ENCODE data around the gene TBATA.

TBATA gene

DNA sequence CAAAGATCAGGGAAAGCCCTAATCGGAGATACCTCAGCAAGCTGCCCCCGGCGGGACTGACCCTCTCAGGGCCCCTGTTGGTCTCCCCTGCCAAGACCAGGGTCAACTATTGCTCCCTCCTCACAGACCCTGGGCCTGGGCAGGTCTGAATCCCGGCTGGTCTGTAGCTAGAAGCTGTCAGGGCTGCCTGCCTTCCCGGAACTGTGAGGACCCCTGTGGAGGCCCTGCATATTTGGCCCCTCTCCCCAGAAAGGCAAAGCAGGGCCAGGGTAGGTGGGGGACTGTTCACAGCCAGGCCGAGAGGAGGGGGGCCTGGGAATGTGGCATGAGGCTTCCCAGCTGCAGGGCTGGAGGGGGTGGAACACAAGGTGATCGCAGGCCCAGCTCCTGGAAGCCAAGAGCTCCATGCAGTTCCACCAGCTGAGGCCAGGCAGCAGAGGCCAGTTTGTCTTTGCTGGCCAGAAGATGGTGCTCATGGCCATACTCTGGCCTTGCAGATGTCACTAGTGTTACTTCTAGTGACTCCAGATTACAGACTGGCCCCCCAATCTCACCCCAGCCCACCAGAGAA, 24.1 kb downstream of the TBATA start:
- no peak for DNase-seq (ENCODE audit: low read depth)

DNA sequence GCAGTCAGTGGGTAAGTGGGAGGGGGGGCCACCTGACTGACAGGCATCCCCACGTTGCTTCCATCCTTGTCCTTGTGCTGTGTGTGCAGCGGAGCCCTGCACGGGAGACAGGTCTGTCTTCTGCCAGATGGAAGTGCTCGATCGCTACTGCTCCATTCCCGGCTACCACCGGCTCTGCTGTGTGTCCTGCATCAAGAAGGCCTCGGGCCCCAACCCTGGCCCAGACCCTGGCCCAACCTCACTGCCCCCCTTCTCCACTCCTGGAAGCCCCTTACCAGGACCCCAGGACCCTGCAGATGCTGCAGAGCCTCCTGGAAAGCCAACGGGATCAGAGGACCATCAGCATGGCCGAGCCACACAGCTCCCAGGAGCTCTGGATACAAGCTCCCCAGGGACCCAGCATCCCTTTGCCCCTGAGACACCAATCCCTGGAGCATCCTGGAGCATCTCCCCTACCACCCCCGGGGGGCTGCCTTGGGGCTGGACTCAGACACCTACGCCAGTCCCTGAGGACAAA, 24.8 kb downstream of the TBATA start:
- DNase-seq (ENCODE audit: low read depth), result no peak

DNA sequence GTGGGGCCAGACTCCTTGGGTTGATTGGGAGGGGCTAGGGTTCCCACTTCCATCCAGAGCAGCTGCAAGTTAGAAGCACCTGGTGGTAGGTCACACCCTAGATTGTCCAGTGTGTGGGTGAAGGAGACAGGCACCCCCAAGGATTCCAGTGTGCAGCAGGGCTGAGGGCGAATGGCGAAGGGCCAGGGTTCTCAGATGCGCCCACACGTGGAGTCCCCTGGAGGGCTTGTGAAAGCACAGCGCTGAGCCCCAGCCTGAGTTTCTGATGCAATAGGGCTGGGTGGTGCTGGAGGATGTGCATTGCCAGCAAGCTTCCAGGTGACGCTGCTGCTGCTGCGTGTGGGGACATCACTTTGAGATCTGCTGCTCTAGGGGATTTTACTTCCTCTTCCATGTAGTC, 25.4 kb downstream of the TBATA start:
- no peak for DNase-seq (ENCODE audit: low read depth)

- peak; percentile 58 for DNase-seq (ENCODE audit: low read depth)
These were observed 26.2 kb downstream of the TBATA start for GRCh38 chr10:70758757-70759514.

DNA sequence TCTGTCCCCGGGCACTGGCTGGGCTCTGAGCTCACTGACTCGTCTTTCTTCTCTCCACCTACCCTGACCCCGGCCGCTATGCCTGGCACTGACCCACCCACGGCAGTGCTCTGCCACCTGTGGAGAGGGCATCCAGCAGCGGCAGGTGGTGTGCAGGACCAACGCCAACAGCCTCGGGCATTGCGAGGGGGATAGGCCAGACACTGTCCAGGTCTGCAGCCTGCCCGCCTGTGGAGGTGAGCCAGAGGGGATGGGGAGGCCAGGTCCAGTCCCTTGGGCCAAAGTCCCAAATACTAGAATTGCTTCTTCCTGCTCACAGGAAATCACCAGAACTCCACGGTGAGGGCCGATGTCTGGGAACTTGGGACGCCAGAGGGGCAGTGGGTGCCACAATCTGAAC, 27.3 kb downstream of the TBATA start:
- DNase-seq (ENCODE audit: low read depth), result no peak

DNA sequence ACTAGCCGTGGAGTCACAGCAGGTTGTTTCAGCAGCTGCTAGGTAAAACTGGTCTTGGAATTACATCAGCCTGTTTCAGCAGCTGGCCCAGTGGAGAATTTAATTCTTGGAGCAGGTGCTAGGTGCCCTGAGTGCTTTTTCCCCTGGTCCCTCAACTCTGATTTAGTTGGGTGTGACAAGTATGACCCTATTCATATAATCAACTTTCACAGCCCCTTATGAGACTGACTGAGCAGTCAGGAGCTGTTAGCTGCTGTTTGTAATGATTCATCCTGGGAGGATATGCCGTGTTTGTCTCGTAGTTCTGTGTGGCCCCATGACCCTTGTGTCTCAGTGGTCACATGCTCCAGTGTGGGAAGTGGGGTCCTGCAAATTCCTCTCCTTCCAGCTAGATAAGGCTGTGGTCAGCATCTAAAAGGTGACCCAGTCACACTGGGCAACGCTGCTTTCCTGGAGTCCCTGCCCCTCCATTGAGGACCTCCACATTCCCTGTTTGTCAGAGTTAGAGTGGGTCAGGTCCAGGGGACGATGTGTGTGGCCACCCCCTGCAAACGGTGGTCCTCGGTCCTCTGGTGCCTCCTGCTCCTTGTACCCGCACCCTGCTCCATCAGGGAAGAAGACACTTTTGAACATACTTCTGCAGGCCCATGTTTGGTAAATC, 28.3 kb downstream of the TBATA start:
- no peak for DNase-seq (ENCODE audit: low read depth)

- DNase-seq (ENCODE audit: low read depth), result no peak
These were observed 31.1 kb downstream of the TBATA start for GRCh38 chr10:70753841-70754621.

GRCh38 chr10:70753026-70753663, 32.0 kb downstream of the TBATA start:
- no peak for DNase-seq (ENCODE audit: low read depth)

- no peak for DNase-seq (ENCODE audit: low read depth)
These were observed 32.6 kb downstream of the TBATA start for GRCh38 chr10:70752571-70752970.

GRCh38 chr10:70751991-70752390, 33.2 kb downstream of the TBATA start:
- no peak for DNase-seq (ENCODE audit: low read depth)

DNA sequence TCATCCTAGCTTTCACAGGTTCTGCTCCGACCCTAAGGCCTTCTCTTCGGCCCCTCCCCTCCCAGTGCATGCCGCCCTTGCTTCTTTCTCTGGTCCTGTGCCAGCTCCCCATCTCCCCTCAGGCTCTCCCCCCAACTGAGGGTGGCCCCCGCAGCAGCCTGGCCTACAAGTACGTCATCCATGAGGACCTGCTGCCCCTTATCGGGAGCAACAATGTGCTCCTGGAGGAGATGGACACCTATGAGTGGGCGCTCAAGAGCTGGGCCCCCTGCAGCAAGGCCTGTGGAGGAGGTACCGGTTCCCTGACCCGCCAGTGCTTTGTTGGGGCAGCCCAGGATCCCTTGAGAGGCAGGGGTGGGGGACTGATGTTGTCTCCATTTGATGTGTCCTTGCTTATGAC, 33.8 kb downstream of the TBATA start:
- no peak for DNase-seq (ENCODE audit: low read depth)

- no peak for DNase-seq (ENCODE audit: low read depth)
These were observed 34.9 kb downstream of the TBATA start for GRCh38 chr10:70750156-70750703.

DNA sequence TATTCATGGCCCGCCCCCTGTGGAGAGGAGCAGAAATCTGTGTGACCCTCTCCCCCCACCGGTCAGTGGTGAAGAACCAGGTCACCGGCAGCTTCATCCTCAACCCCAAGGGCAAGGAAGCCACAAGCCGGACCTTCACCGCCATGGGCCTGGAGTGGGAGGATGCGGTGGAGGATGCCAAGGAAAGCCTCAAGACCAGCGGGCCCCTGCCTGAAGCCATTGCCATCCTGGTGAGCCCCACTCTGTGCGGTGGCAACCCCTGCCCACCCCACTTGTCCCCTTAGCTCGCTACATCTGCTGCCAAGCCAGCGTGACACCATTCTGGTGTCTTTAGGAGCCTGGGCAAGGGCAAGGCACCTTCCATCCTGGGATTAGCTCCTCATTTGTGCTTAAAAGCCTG, 35.4 kb downstream of the TBATA start:
- no peak for DNase-seq (ENCODE audit: low read depth)

DNA sequence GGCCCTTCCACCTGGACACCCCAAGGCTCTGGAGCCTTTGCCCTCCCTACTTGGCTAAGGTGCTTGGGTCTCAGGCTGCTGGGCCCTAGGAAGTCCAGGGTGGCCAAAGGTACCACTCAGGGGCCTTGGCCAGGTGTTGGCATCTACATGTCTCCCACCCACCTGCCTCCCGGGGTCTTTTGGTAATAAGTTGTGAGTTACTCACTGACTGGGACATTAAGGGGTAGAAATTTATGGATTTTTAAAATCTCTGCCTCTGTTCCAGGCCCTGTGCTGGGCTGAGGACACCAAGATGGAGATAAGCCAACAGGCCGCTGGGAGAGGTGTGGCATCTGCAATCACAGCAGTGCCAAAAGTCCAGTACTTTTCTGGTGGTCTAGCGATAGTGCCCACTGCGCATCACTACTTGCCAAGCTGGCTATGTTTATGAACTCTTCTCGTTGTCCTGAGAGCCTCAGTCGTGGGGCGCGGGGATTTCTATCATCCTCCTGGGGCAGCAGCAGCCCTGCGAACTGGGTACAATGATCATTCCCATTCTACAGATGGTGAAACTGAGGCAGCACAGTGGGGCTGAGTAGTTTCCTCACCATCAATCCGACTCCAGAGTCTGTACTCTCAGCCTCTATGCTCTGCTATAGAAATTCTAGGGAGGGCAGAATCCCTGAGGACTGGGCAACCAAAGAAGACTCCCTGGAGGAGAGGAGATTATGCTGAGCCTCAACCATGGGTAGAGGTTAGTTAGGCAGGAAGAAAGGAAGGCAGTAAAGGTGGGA, 36.2 kb downstream of the TBATA start:
- DNase-seq (ENCODE audit: low read depth), result no peak

GRCh38 chr10:70748305-70748704, 36.9 kb downstream of the TBATA start:
- no peak for DNase-seq (ENCODE audit: low read depth)

- DNase-seq (ENCODE audit: low read depth), result no peak
These were observed 37.8 kb downstream of the TBATA start for GRCh38 chr10:70747192-70747965.

DNA sequence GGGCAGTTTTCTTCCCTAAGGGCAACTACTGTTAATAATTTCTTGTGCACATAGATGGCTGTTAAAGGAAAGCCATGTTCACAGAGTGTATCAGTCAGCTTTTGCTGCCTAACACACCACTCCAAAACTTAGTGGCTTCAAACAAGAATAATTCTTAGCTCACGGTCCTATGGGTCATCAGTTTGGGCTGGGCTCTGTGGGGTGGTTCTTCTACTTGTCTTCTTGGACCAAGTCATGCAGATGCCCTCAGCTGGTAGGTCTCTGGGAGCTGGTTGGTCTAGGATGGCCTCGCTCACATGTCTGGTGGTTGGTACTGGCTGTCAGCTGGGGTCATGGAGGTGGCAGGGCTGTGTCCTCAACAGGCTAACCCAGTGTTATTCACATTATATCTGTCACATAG, 39.6 kb downstream of the TBATA start:
- DNase-seq (ENCODE audit: low read depth), result no peak

GRCh38 chr10:70744617-70745143, 40.5 kb downstream of the TBATA start:
- DNase-seq (ENCODE audit: low read depth), result no peak

GRCh38 chr10:70743879-70744278, 41.3 kb downstream of the TBATA start:
- DNase-seq (ENCODE audit: low read depth), result no peak

DNA sequence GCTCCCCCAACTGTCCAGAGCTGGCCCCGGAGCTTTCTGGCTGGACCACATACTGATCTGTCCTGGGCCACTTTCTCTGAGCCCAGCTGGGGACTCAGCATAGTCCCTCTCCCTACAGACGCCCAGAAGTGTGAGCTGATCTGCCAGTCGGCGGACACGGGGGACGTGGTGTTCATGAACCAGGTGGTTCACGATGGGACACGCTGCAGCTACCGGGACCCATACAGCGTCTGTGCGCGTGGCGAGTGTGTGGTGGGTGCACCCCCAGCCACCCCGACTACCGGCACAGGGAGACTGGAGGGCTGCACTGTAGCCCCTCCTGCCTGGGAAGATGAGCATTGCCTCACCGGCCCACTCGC, 41.8 kb downstream of the TBATA start:
- DNase-seq (ENCODE audit: low read depth), result no peak

All from stimulated activated CD8-positive, alpha-beta memory T cell treated with anti-CD3 and anti-CD28 coated beads, Interleukin-12 subunit alpha, Interleukin-12 subunit beta, amount 100 ng/mL, for 1 hour (primary cell).